Uterus (tissue), 4 donors: ENCODE data around the gene AASDH. TPM values are rescaled to one million over a fixed set of nuclear protein-coding genes. Genes with fewer than 3 reads are reported as not detected.

Source experiments
- DNase-seq, 2 donors: peaks; one replicate each; pipeline ENCODE4 v3.0.0-alpha.2; 2019 to 2020
- H3K27ac ChIP-seq, 2 donors: fragments of 200-600 bp; sonication (generic); 1 replicate in 1 of 2; 2 replicates in 1 of 2; pipeline ENCODE4 v1.5.1; 2016 to 2018
- H3K27me3 ChIP-seq, 2 donors: fragments of 200-600 bp; sonication (generic); one replicate each; pipeline ENCODE4 v1.5.1; 2018 to 2019; ENCODE audit warnings: control low read depth in 1 of 2
- H3K36me3 ChIP-seq, 2 donors: fragments of 200-600 bp; sonication (generic); one replicate each; pipeline ENCODE4 v1.5.1; 2019; ENCODE audit warnings: control low read depth in 1 of 2
- H3K4me1 ChIP-seq, 2 donors: fragments of 200-600 bp; sonication (generic); one replicate each; pipeline ENCODE4 v1.5.1; 2018 to 2019; ENCODE audit warnings: control low read depth in 1 of 2
- H3K4me3 ChIP-seq, 2 donors: fragments of 200-600 bp; sonication (generic); 1 replicate in 1 of 2; 2 replicates in 1 of 2; pipeline ENCODE4 v1.5.1; 2018 to 2019; ENCODE audit warnings: mild to moderate bottlenecking in 1 of 2
- H3K9me3 ChIP-seq, 2 donors: fragments of 200-600 bp; sonication (generic); one replicate each; pipeline ENCODE4 v1.5.1; 2019; ENCODE audit warnings: control low read depth in 1 of 2
- POLR2A ChIP-seq, 2 donors: fragments of 450-650 bp; IDR thresholded peaks; one replicate each; pipeline ENCODE4 v1.6.1; 2016; ENCODE audit warnings: antibody characterized with exemption in 2 of 2, mild to moderate bottlenecking in 1 of 2, moderate library complexity in 1 of 2
- intact Hi-C: fragments of 100-400 bp; cut with DNase I; formaldehyde crosslinking; loops from one replicate; pipeline ENCODE4 v1.15.1; 2023; ENCODE audit warnings: low total_unique reads
- total RNA-seq, 4 donors: library from RNA; depleted of rRNA in 3 of 4; stranded (reverse); fragments of >200 nt in 3 of 4; gene quantifications; one replicate each; pipeline versions ENCODE4 v1.1.0 to v1.2.4, GENCODE V29; 2014 to 2023
- TF ChIP-seq, protein P1 (sequence below), 4 experiments: fragments of 200-600 bp in 2 of 4; fragments of 450-650 bp in 2 of 4; sonication (generic) in 2 of 4; IDR thresholded peaks; one replicate each; pipeline ENCODE4 v1.5.1; 2016 to 2019; ENCODE audit warnings: antibody characterized with exemption in 4 of 4, mild to moderate bottlenecking in 2 of 4, moderate library complexity in 1 of 4
- donor health status: DM: yes; HTN: yes; CAD: no.

The AASDH gene, protein sequence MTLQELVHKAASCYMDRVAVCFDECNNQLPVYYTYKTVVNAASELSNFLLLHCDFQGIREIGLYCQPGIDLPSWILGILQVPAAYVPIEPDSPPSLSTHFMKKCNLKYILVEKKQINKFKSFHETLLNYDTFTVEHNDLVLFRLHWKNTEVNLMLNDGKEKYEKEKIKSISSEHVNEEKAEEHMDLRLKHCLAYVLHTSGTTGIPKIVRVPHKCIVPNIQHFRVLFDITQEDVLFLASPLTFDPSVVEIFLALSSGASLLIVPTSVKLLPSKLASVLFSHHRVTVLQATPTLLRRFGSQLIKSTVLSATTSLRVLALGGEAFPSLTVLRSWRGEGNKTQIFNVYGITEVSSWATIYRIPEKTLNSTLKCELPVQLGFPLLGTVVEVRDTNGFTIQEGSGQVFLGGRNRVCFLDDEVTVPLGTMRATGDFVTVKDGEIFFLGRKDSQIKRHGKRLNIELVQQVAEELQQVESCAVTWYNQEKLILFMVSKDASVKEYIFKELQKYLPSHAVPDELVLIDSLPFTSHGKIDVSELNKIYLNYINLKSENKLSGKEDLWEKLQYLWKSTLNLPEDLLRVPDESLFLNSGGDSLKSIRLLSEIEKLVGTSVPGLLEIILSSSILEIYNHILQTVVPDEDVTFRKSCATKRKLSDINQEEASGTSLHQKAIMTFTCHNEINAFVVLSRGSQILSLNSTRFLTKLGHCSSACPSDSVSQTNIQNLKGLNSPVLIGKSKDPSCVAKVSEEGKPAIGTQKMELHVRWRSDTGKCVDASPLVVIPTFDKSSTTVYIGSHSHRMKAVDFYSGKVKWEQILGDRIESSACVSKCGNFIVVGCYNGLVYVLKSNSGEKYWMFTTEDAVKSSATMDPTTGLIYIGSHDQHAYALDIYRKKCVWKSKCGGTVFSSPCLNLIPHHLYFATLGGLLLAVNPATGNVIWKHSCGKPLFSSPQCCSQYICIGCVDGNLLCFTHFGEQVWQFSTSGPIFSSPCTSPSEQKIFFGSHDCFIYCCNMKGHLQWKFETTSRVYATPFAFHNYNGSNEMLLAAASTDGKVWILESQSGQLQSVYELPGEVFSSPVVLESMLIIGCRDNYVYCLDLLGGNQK
- 10 to 100 TPM; 12.7 to 58.8 (median 26.6) TPM for total RNA-seq

DNA sequence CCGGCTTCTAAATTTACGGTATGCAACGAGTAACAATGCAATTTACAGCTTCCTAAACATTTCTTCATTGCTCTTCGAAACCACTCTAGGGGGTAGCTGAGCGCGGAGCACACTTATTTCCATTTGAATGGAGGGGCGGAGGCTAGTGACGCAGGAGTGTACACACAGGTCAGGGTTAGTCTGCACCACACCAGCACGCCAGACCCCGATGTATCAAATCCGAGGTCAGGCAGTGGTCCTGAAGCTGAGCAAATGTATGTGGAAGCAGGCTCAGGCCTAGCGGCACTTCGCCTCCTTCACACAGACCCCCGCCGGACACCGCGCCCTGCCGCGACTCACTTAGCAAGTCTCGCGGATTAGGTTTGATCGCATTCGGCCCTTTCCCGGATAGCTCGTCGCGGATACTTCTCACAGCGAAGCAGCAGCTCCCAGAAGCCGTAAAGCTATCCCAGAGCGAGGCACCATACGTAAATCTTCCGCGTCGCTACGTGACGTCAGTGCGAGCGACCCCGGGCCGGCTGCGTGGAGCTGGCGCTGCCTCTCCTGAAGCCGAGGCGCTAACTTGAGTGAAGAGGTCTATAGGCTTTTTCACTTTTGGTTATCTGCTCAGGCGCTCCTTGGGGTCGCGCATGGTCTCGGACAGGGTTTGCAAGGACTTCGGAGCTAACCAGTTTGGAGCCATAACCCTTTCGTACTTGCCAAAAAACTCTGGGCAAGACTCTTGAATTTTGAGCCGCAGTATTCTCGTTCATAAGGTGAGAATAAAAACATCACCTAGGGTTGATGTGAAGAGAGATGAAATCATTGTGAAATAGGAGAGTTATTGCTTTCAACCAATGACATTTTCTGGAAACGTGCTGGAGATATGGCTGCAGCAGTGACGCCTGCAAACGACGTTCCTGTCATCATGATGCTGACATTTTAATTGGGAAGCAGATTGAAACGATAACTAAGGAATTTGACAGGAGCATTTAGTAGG lies at the start of gene AASDH:
Gene AASDH (minus strand): TSS at position 469 of the 979 bp plus-strand sequence. CDS start 3,192 bp downstream, outside the sequence.
- Histone ChIP-seq H3K27ac (peak within 1 kb of the TSS; percentile 92), H3K4me1 (peaks cover 0 to 3% of the 10 kb centered on the region in 2 donors), H3K36me3 (no peaks in the 10 kb centered on the region), H3K4me3 (peak within 1 kb of the TSS; percentile 55 to 79), H3K9me3 (no peaks in the 10 kb centered on the region), H3K27me3 (no peaks in the 10 kb centered on the region)
- TF ChIP-seq POLR2A (IDR thresholded peaks at IDR 0.05): peak; percentile 45 to 68
- TF ChIP-seq, protein P1, sequence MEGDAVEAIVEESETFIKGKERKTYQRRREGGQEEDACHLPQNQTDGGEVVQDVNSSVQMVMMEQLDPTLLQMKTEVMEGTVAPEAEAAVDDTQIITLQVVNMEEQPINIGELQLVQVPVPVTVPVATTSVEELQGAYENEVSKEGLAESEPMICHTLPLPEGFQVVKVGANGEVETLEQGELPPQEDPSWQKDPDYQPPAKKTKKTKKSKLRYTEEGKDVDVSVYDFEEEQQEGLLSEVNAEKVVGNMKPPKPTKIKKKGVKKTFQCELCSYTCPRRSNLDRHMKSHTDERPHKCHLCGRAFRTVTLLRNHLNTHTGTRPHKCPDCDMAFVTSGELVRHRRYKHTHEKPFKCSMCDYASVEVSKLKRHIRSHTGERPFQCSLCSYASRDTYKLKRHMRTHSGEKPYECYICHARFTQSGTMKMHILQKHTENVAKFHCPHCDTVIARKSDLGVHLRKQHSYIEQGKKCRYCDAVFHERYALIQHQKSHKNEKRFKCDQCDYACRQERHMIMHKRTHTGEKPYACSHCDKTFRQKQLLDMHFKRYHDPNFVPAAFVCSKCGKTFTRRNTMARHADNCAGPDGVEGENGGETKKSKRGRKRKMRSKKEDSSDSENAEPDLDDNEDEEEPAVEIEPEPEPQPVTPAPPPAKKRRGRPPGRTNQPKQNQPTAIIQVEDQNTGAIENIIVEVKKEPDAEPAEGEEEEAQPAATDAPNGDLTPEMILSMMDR (IDR thresholded peaks at IDR 0.05): peak in 1 of 4 experiments; percentile 4
- DNase-seq: peak; percentile 93 to 95
- intact Hi-C loops: no loop called here

DNA sequence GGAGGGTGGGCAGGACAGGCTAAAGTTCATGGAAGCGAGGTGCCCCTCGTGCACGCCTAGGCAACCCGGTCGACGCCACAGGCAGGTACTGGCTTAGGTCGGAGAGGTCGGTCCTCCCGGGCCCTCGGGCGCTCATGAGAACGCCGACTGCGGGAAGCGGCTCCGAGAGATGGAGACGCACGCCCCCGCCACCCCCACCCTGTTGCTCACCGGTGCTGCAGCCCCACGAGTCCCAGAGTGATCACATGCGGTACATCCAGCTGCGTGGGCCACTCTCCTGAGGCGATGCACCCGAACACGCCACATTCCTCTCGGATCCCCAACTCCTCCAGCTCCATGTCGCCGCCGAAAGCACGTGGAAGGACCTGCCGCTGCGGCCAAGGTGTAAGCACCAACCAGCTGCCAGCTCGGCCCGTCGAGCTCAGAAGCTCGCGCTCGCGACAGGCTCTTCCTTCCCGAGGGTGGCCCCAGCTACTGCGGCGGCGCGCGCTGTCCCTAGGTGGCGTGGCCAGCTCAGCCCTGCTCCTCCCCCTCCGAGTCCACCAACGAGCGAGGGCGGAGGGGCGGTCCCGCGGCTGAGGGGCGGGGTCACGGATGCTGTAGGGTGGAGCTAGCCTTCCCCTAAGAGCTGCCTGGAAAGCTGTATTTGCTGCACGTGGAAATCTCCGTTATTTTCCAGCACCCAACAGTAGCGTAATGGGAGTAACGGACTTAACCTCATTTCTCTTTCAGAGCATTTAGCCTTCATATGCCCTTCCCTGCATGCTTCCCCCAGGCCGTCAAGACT lies 48.0 kb upstream of the AASDH start, which contains the start of gene PPAT:
Gene PPAT (minus strand): TSS at position 476 of the 787 bp plus-strand sequence. CDS start 138 bp downstream, at position 338.
- H3K36me3 ChIP-seq: no peaks in the 10 kb centered on the region
- H3K4me3 ChIP-seq: peak within 1 kb of the TSS; percentile 60 to 62
- TF ChIP-seq POLR2A (IDR thresholded peaks at IDR 0.05): peak; percentile 64 to 66
- TF ChIP-seq, protein P1 (IDR thresholded peaks at IDR 0.05): peak; percentile 23 to 66 (median 44)
- peak within 1 kb of the TSS; percentile 96 for H3K27ac ChIP-seq
- intact Hi-C loops: no loop called here
- peak; percentile 97 to 98 for DNase-seq
- H3K4me1 ChIP-seq: no peaks in the 10 kb centered on the region
- H3K27me3 ChIP-seq: no peaks in the 10 kb centered on the region
- H3K9me3 ChIP-seq: no peaks in the 10 kb centered on the region

DNA sequence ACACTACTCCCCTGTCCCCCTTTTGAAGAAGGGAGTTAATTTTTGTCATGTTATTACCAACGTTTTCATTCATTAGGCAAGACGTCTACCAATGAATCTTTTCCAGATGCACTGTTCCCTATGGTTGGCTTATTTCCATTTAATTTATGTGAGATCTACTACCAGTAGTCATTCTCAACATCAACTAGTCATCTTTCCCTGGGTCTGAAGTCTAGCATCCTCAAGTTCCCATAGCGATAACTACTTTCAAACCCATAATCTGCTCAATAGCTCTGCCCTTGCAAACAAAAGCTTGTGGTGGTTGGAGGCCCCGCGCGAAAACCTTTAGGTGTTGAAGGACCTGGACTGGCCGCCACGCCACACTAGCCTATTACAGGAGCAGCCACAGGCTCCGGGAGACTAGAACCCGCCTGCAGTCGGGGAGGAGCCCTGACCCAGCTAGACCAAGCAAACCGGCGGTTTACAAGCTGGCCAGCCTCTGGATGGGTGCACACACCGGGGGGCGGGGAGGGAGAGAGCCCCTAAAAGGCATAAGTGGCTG lies 47.4 kb upstream of the AASDH start:
- Histone ChIP-seq H3K36me3 (no peaks in the 10 kb centered on the region), H3K9me3 (no peaks in the 10 kb centered on the region), H3K4me3 (peak overlapping the region; percentile 60 to 62), H3K27me3 (no peaks in the 10 kb centered on the region), H3K27ac (peak overlapping the region; percentile 96), H3K4me1 (no peaks in the 10 kb centered on the region)
- intact Hi-C loops: no loop called here
- peak in 1 of 2 donors; percentile 43 for DNase-seq
- TF ChIP-seq, protein P1 (IDR thresholded peaks at IDR 0.05): no peak
- TF ChIP-seq POLR2A (IDR thresholded peaks at IDR 0.05): no peak

DNA sequence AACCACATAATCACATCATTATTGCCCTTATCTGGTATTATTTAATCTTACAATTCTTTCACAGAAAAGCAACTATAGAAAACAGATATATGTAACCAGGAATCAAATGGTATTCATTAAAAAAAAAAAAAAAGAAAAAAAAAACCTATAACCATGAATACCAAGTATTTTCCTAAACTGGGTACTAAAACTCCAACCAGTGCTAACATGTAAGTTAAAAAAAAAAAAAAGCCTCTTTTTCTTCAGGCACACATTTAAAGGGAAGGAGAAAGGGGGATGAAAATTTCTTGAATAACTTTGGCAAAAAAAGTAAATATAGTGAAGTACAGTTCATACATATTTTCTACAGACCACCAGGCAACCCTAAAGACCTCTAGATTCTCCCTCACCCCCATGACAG lies 46.0 kb upstream of the AASDH start:
- no peak overlapping the region for H3K27ac ChIP-seq
- H3K27me3 ChIP-seq: no peaks in the 10 kb centered on the region
- H3K36me3 ChIP-seq: no peaks in the 10 kb centered on the region
- DNase-seq: no peak
- no peak overlapping the region for H3K4me3 ChIP-seq
- TF ChIP-seq, protein P1 (IDR thresholded peaks at IDR 0.05): no peak
- no peak for TF ChIP-seq POLR2A (IDR thresholded peaks at IDR 0.05)
- intact Hi-C loops: no loop called here
- H3K9me3 ChIP-seq: no peaks in the 10 kb centered on the region
- H3K4me1 ChIP-seq: no peaks in the 10 kb centered on the region
